Measurements from ENCODE around the gene RABGAP1L.
A peak's percentile ranks its signal among the peaks of the same experiment; 100 is the strongest.

The RABGAP1L gene

GRCh38 chr1:174258148-174258550 lies 98.8 kb downstream of the RABGAP1L start:
- peak; percentile 65 for TF ChIP-seq CTCF (IDR thresholded peaks at IDR 0.05; ENCODE audit: low read depth, low read length)
- peaks cover 3% of the 10 kb centered on the region; the same call in 1 of the 2 replicates for H3K4me1 ChIP-seq
- DNase-seq: peak; percentile 64
- H3K27me3 ChIP-seq: no peaks in the 10 kb centered on the region
- no peaks in the 10 kb centered on the region for H3K36me3 ChIP-seq
- H3K4me3 ChIP-seq (ENCODE audit: low read depth, low read length): no peak overlapping the region
- no peaks in the 10 kb centered on the region for H3K9me3 ChIP-seq

- H3K27me3 ChIP-seq: no peaks in the 10 kb centered on the region
- H3K4me3 ChIP-seq (ENCODE audit: low read depth, low read length): no peak overlapping the region
- H3K36me3 ChIP-seq: no peaks in the 10 kb centered on the region
- DNase-seq: peak; percentile 47
- H3K4me1 ChIP-seq: peaks cover 3% of the 10 kb centered on the region; the same call in 1 of the 2 replicates
- peak; percentile 85 for TF ChIP-seq CTCF (IDR thresholded peaks at IDR 0.05; ENCODE audit: low read depth, low read length)
- no peaks in the 10 kb centered on the region for H3K9me3 ChIP-seq
Observed at GRCh38 chr1:174262349-174263241, 103.3 kb downstream of the RABGAP1L start.

DNA sequence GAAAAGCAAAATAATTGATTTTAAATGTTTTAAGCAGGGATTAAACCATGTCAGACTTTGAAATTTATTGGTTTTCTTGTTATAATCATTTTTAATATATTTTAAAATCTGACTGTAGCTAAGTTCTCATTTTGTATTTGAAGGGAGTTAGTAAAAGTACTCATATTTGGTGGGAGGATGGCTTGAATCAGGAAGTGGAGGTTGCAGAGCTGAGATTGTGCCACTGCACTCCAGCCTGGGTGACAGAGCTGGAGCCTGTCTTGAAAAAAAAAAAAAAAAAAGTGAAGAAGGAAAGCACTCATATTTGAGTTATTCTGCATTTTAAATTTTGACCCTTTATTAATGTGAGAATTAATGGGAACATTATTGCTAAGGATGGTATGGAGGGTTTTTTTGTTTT lies 106.0 kb downstream of the RABGAP1L start:
- no peaks in the 10 kb centered on the region for H3K36me3 ChIP-seq
- H3K9me3 ChIP-seq: no peaks in the 10 kb centered on the region
- H3K4me1 ChIP-seq: peaks cover 3% of the 10 kb centered on the region; the same call in 1 of the 2 replicates
- no peaks in the 10 kb centered on the region for H3K27me3 ChIP-seq
- DNase-seq: no peak
- no peak overlapping the region for H3K4me3 ChIP-seq (ENCODE audit: low read depth, low read length)
- no peak for TF ChIP-seq CTCF (IDR thresholded peaks at IDR 0.05; ENCODE audit: low read depth, low read length)

- no peak for DNase-seq
Observed at GRCh38 chr1:174266476-174266875, 107.2 kb downstream of the RABGAP1L start.

GRCh38 chr1:174266991-174267612 lies 107.8 kb downstream of the RABGAP1L start:
- Histone ChIP-seq H3K36me3 (no peaks in the 10 kb centered on the region), H3K4me3 (ENCODE audit: low read depth, low read length) (no peak overlapping the region), H3K27me3 (no peaks in the 10 kb centered on the region), H3K4me1 (peaks cover 3% of the 10 kb centered on the region; the same call in 1 of the 2 replicates), H3K9me3 (no peaks in the 10 kb centered on the region)
- no peak for DNase-seq
- TF ChIP-seq CTCF (IDR thresholded peaks at IDR 0.05; ENCODE audit: low read depth, low read length): no peak

More at GRCh38 chr1:174266476-174266875, 107.2 kb downstream of the RABGAP1L start:
- no peak overlapping the region for H3K4me3 ChIP-seq (ENCODE audit: low read depth, low read length)
- no peak for TF ChIP-seq CTCF (IDR thresholded peaks at IDR 0.05; ENCODE audit: low read depth, low read length)
- H3K27me3 ChIP-seq: no peaks in the 10 kb centered on the region
- no peaks in the 10 kb centered on the region for H3K36me3 ChIP-seq
- no peaks in the 10 kb centered on the region for H3K9me3 ChIP-seq
- peaks cover 3% of the 10 kb centered on the region; the same call in 1 of the 2 replicates for H3K4me1 ChIP-seq

Measured in BE2C (cell line).